ENCODE results near the gene FAM53A.

Gene FAM53A

GRCh38 chr4:1639299-1639868, 44.7 kb downstream of the FAM53A start:
- Histone ChIP-seq H3K4me1 (ENCODE audit: control insufficient read depth, low read depth, low read length) (no peaks in the 10 kb centered on the region), H3K27me3 (ENCODE audit: control insufficient read depth, insufficient read depth, low read length) (no peaks in the 10 kb centered on the region), H3K36me3 (ENCODE audit: control insufficient read depth, low read depth, low read length) (no peaks in the 10 kb centered on the region), H3K27ac (ENCODE audit: low read length) (no peak overlapping the region), H3K4me3 (ENCODE audit: low read length) (no peak overlapping the region), H3K9ac (ENCODE audit: low read length) (no peak overlapping the region), H3K9me3 (ENCODE audit: control insufficient read depth, low read depth, low read length) (no peaks in the 10 kb centered on the region)

- Histone ChIP-seq H3K9ac (ENCODE audit: low read length) (no peak overlapping the region), H3K36me3 (ENCODE audit: control insufficient read depth, low read depth, low read length) (no peaks in the 10 kb centered on the region), H3K9me3 (ENCODE audit: control insufficient read depth, low read depth, low read length) (no peaks in the 10 kb centered on the region), H3K4me3 (ENCODE audit: low read length) (no peak overlapping the region), H3K27ac (ENCODE audit: low read length) (no peak overlapping the region), H3K27me3 (ENCODE audit: control insufficient read depth, insufficient read depth, low read length) (no peaks in the 10 kb centered on the region), H3K4me1 (ENCODE audit: control insufficient read depth, low read depth, low read length) (no peaks in the 10 kb centered on the region)
These were observed 45.2 kb downstream of the FAM53A start for GRCh38 chr4:1638873-1639272.

GRCh38 chr4:1638272-1638598, 45.9 kb downstream of the FAM53A start:
- Histone ChIP-seq H3K9me3 (ENCODE audit: control insufficient read depth, low read depth, low read length) (no peaks in the 10 kb centered on the region), H3K4me1 (ENCODE audit: control insufficient read depth, low read depth, low read length) (no peaks in the 10 kb centered on the region), H3K36me3 (ENCODE audit: control insufficient read depth, low read depth, low read length) (no peaks in the 10 kb centered on the region), H3K27ac (ENCODE audit: low read length) (no peak overlapping the region), H3K27me3 (ENCODE audit: control insufficient read depth, insufficient read depth, low read length) (no peaks in the 10 kb centered on the region), H3K4me3 (ENCODE audit: low read length) (no peak overlapping the region), H3K9ac (ENCODE audit: low read length) (no peak overlapping the region)

- Histone ChIP-seq H3K4me3 (ENCODE audit: low read length) (no peak overlapping the region), H3K4me1 (ENCODE audit: control insufficient read depth, low read depth, low read length) (no peaks in the 10 kb centered on the region), H3K27ac (ENCODE audit: low read length) (no peak overlapping the region), H3K27me3 (ENCODE audit: control insufficient read depth, insufficient read depth, low read length) (no peaks in the 10 kb centered on the region), H3K36me3 (ENCODE audit: control insufficient read depth, low read depth, low read length) (no peaks in the 10 kb centered on the region), H3K9me3 (ENCODE audit: control insufficient read depth, low read depth, low read length) (no peaks in the 10 kb centered on the region), H3K9ac (ENCODE audit: low read length) (no peak overlapping the region)
These were observed 46.4 kb downstream of the FAM53A start for GRCh38 chr4:1637580-1638271.

- no peak overlapping the region for H3K9ac ChIP-seq (ENCODE audit: low read length)
- H3K36me3 ChIP-seq (ENCODE audit: control insufficient read depth, low read depth, low read length), result no peaks in the 10 kb centered on the region
- no peaks in the 10 kb centered on the region for H3K4me1 ChIP-seq (ENCODE audit: control insufficient read depth, low read depth, low read length)
- H3K27ac ChIP-seq (ENCODE audit: low read length), result no peak overlapping the region
- no peaks in the 10 kb centered on the region for H3K9me3 ChIP-seq (ENCODE audit: control insufficient read depth, low read depth, low read length)
- H3K27me3 ChIP-seq (ENCODE audit: control insufficient read depth, insufficient read depth, low read length), result no peaks in the 10 kb centered on the region
- no peak overlapping the region for H3K4me3 ChIP-seq (ENCODE audit: low read length)
These were observed 47.5 kb downstream of the FAM53A start for GRCh38 chr4:1636490-1637211.

GRCh38 chr4:1635464-1635863, 48.6 kb downstream of the FAM53A start:
- Histone ChIP-seq H3K9me3 (ENCODE audit: control insufficient read depth, low read depth, low read length) (no peaks in the 10 kb centered on the region), H3K36me3 (ENCODE audit: control insufficient read depth, low read depth, low read length) (no peaks in the 10 kb centered on the region), H3K27me3 (ENCODE audit: control insufficient read depth, insufficient read depth, low read length) (no peaks in the 10 kb centered on the region), H3K4me1 (ENCODE audit: control insufficient read depth, low read depth, low read length) (no peaks in the 10 kb centered on the region), H3K4me3 (ENCODE audit: low read length) (no peak overlapping the region), H3K27ac (ENCODE audit: low read length) (no peak overlapping the region), H3K9ac (ENCODE audit: low read length) (no peak overlapping the region)

- Histone ChIP-seq H3K4me3 (ENCODE audit: low read length) (no peak overlapping the region), H3K27ac (ENCODE audit: low read length) (no peak overlapping the region), H3K9ac (ENCODE audit: low read length) (no peak overlapping the region), H3K4me1 (ENCODE audit: control insufficient read depth, low read depth, low read length) (no peaks in the 10 kb centered on the region), H3K27me3 (ENCODE audit: control insufficient read depth, insufficient read depth, low read length) (no peaks in the 10 kb centered on the region), H3K9me3 (ENCODE audit: control insufficient read depth, low read depth, low read length) (no peaks in the 10 kb centered on the region), H3K36me3 (ENCODE audit: control insufficient read depth, low read depth, low read length) (no peaks in the 10 kb centered on the region)
These were observed 50.1 kb downstream of the FAM53A start for GRCh38 chr4:1633993-1634392.

GRCh38 chr4:1632109-1633104, 51.7 kb downstream of the FAM53A start:
- no peaks in the 10 kb centered on the region for H3K4me1 ChIP-seq (ENCODE audit: control insufficient read depth, low read depth, low read length)

GRCh38 chr4:1631136-1631535, 53.0 kb downstream of the FAM53A start:
- Histone ChIP-seq H3K4me1 (ENCODE audit: control insufficient read depth, low read depth, low read length) (no peaks in the 10 kb centered on the region), H3K36me3 (ENCODE audit: control insufficient read depth, low read depth, low read length) (no peaks in the 10 kb centered on the region)

More at GRCh38 chr4:1632109-1633104, 51.7 kb downstream of the FAM53A start:
- no peak overlapping the region for H3K9ac ChIP-seq (ENCODE audit: low read length)
- H3K27ac ChIP-seq (ENCODE audit: low read length), result no peak overlapping the region
- no peaks in the 10 kb centered on the region for H3K27me3 ChIP-seq (ENCODE audit: control insufficient read depth, insufficient read depth, low read length)
- H3K4me3 ChIP-seq (ENCODE audit: low read length), result no peak overlapping the region
- H3K9me3 ChIP-seq (ENCODE audit: control insufficient read depth, low read depth, low read length), result no peaks in the 10 kb centered on the region
- H3K36me3 ChIP-seq (ENCODE audit: control insufficient read depth, low read depth, low read length), result no peaks in the 10 kb centered on the region

GRCh38 chr4:1630266-1630665, 53.8 kb downstream of the FAM53A start:
- H3K4me1 ChIP-seq (ENCODE audit: control insufficient read depth, low read depth, low read length), result no peaks in the 10 kb centered on the region
- no peaks in the 10 kb centered on the region for H3K9me3 ChIP-seq (ENCODE audit: control insufficient read depth, low read depth, low read length)
- no peaks in the 10 kb centered on the region for H3K36me3 ChIP-seq (ENCODE audit: control insufficient read depth, low read depth, low read length)
- no peak overlapping the region for H3K27ac ChIP-seq (ENCODE audit: low read length)
- no peaks in the 10 kb centered on the region for H3K27me3 ChIP-seq (ENCODE audit: control insufficient read depth, insufficient read depth, low read length)
- no peak overlapping the region for H3K9ac ChIP-seq (ENCODE audit: low read length)
- H3K4me3 ChIP-seq (ENCODE audit: low read length), result no peak overlapping the region

More at GRCh38 chr4:1631136-1631535, 53.0 kb downstream of the FAM53A start:
- Histone ChIP-seq H3K27ac (ENCODE audit: low read length) (no peak overlapping the region), H3K9me3 (ENCODE audit: control insufficient read depth, low read depth, low read length) (no peaks in the 10 kb centered on the region), H3K27me3 (ENCODE audit: control insufficient read depth, insufficient read depth, low read length) (no peaks in the 10 kb centered on the region), H3K4me3 (ENCODE audit: low read length) (no peak overlapping the region), H3K9ac (ENCODE audit: low read length) (no peak overlapping the region)

- H3K4me3 ChIP-seq (ENCODE audit: low read length), result no peak overlapping the region
- H3K27me3 ChIP-seq (ENCODE audit: control insufficient read depth, insufficient read depth, low read length), result no peaks in the 10 kb centered on the region
- no peaks in the 10 kb centered on the region for H3K4me1 ChIP-seq (ENCODE audit: control insufficient read depth, low read depth, low read length)
- no peaks in the 10 kb centered on the region for H3K36me3 ChIP-seq (ENCODE audit: control insufficient read depth, low read depth, low read length)
- no peak overlapping the region for H3K9ac ChIP-seq (ENCODE audit: low read length)
- no peak overlapping the region for H3K27ac ChIP-seq (ENCODE audit: low read length)
- no peaks in the 10 kb centered on the region for H3K9me3 ChIP-seq (ENCODE audit: control insufficient read depth, low read depth, low read length)
These were observed 54.4 kb downstream of the FAM53A start for GRCh38 chr4:1629699-1630083.

All from iPS-18a (cell line).